Measurements from ENCODE around the gene ZNF544.

The ZNF544 gene

DNA sequence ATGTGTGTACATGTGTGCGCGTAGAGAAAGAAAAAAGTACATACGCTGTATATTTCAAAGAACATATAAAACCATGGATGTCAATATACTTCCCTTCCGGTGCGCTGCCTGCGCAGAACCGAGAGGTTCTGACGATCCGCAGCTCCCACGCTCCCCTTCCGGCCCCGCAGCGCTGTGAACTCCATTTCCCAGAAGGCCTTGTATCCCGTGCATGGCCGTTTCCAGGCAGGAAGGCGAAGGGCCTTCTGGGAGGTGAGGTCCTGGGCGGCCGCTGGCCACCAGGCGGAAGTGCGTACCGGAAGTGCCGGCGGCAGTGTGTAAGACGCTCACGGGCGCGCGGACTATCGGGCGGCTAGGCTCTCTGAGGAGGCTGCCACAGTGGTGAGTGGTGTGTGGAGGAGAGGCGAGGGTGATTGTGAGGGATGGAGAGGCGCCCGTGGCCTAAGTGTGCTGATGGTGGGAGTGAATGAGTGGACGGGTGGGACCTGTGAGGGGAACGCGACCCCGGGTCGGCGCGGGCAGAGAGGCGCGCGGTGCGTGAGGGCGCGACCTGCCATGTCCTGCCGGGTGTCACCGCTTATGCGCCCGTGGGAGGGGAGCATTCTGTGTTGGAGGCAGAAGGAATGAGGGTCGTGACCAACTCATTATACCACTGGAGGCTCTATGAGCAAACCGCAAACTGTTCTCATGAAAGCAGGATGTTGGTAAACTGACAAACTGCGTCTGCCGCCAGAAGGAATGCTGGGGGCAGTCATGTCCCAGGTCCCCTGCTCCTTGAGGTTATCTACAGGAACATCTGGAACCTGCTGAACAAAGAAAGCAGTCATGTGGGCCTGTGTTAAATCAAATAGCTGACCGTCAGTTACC lies 76.6 kb downstream of the ZNF544 start, which contains the start of gene ERVK3-1 (continued):
- TF ChIP-seq ZBTB17 (tag by site-specific recombination; IDR thresholded peaks at IDR 0.05) (peak; percentile 94), SCRT2 (tag by site-specific recombination; IDR thresholded peaks at IDR 0.05) (peak; percentile 56), ZBTB7A (tag by site-specific recombination; IDR thresholded peaks at IDR 0.05; ENCODE audit: low read depth) (peak; percentile 83; the same call in 1 of the 2 replicates), ZIC2 (tag by site-specific recombination; IDR thresholded peaks at IDR 0.05) (no peak), ZNF248 (tag by site-specific recombination; IDR thresholded peaks at IDR 0.05) (no peak), ZNF777 (tag by site-specific recombination; IDR thresholded peaks at IDR 0.05; ENCODE audit: borderline replicate concordance) (peak; percentile 46; the same call in 1 of the 2 replicates), ZNF530 (tag by site-specific recombination; IDR thresholded peaks at IDR 0.05; ENCODE audit: low read depth) (no peak), ZSCAN30 (tag by site-specific recombination; IDR thresholded peaks at IDR 0.05) (0 out of 2 replicates have a peak, but pooled peaks have one; percentile 58), ZNF157 (tag by site-specific recombination; IDR thresholded peaks at IDR 0.05) (no peak), ZNF658 (tag by site-specific recombination; IDR thresholded peaks at IDR 0.05) (no peak), ZNF48 (tag by site-specific recombination; IDR thresholded peaks at IDR 0.05) (no peak), ZNF510 (tag by site-specific recombination; IDR thresholded peaks at IDR 0.05; ENCODE audit: insufficient replicate concordance) (no peak), ZNF211 (tag by site-specific recombination; IDR thresholded peaks at IDR 0.05; ENCODE audit: low read depth) (no peak), ZNF558 (tag by site-specific recombination; IDR thresholded peaks at IDR 0.05) (no peak), ZNF785 (tag by site-specific recombination; IDR thresholded peaks at IDR 0.05) (peak; percentile 80; the same call in 1 of the 2 replicates), ZNF768 (tag by site-specific recombination; IDR thresholded peaks at IDR 0.05) (no peak; the same call in 1 of the 2 replicates), OVOL3 (tag by site-specific recombination; IDR thresholded peaks at IDR 0.05) (peak; percentile 63; the same call in 1 of the 2 replicates), ZNF792 (tag by site-specific recombination; IDR thresholded peaks at IDR 0.05) (peak; percentile 83; the same call in 1 of the 2 replicates), ZNF202 (tag by site-specific recombination; IDR thresholded peaks at IDR 0.05; ENCODE audit: borderline replicate concordance) (no peak), ZNF404 (tag by site-specific recombination; IDR thresholded peaks at IDR 0.05) (no peak), MZF1 (tag by site-specific recombination; IDR thresholded peaks at IDR 0.05; ENCODE audit: borderline replicate concordance) (0 out of 2 replicates have a peak, but pooled peaks have one; percentile 9), FEZF1 (tag by site-specific recombination; IDR thresholded peaks at IDR 0.05) (peak; percentile 84), KLF10 (tag by site-specific recombination; IDR thresholded peaks at IDR 0.05) (no peak), ZFP37 (tag by site-specific recombination; IDR thresholded peaks at IDR 0.05) (peak; percentile 96), YY1 (tag by site-specific recombination; IDR thresholded peaks at IDR 0.05) (peak; percentile 37; the same call in 1 of the 2 replicates), ZNF24 (tag by site-specific recombination; IDR thresholded peaks at IDR 0.05) (peak; percentile 59; the same call in 1 of the 2 replicates), ZNF214 (tag by site-specific recombination; IDR thresholded peaks at IDR 0.05; ENCODE audit: borderline replicate concordance) (no peak), ZNF274 (IDR thresholded peaks at IDR 0.05; ENCODE audit: low read length) (no peak), ZNF274 (tag by site-specific recombination; IDR thresholded peaks at IDR 0.05; ENCODE audit: borderline replicate concordance) (no peak), RBAK (tag by site-specific recombination; IDR thresholded peaks at IDR 0.05) (0 out of 2 replicates have a peak, but pooled peaks have one; percentile 22), ZNF521 (tag by site-specific recombination; IDR thresholded peaks at IDR 0.05) (no peak)
- TF ChIP-seq, protein P1, sequence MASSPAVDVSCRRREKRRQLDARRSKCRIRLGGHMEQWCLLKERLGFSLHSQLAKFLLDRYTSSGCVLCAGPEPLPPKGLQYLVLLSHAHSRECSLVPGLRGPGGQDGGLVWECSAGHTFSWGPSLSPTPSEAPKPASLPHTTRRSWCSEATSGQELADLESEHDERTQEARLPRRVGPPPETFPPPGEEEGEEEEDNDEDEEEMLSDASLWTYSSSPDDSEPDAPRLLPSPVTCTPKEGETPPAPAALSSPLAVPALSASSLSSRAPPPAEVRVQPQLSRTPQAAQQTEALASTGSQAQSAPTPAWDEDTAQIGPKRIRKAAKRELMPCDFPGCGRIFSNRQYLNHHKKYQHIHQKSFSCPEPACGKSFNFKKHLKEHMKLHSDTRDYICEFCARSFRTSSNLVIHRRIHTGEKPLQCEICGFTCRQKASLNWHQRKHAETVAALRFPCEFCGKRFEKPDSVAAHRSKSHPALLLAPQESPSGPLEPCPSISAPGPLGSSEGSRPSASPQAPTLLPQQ (tag by site-specific recombination; IDR thresholded peaks at IDR 0.05) = peak; percentile 86
- TF ChIP-seq, protein P2, sequence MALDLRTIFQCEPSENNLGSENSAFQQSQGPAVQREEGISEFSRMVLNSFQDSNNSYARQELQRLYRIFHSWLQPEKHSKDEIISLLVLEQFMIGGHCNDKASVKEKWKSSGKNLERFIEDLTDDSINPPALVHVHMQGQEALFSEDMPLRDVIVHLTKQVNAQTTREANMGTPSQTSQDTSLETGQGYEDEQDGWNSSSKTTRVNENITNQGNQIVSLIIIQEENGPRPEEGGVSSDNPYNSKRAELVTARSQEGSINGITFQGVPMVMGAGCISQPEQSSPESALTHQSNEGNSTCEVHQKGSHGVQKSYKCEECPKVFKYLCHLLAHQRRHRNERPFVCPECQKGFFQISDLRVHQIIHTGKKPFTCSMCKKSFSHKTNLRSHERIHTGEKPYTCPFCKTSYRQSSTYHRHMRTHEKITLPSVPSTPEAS (tag by site-specific recombination; IDR thresholded peaks at IDR 0.05) = no peak; the same call in 1 of the 2 replicates
- TF ChIP-seq, protein P3, sequence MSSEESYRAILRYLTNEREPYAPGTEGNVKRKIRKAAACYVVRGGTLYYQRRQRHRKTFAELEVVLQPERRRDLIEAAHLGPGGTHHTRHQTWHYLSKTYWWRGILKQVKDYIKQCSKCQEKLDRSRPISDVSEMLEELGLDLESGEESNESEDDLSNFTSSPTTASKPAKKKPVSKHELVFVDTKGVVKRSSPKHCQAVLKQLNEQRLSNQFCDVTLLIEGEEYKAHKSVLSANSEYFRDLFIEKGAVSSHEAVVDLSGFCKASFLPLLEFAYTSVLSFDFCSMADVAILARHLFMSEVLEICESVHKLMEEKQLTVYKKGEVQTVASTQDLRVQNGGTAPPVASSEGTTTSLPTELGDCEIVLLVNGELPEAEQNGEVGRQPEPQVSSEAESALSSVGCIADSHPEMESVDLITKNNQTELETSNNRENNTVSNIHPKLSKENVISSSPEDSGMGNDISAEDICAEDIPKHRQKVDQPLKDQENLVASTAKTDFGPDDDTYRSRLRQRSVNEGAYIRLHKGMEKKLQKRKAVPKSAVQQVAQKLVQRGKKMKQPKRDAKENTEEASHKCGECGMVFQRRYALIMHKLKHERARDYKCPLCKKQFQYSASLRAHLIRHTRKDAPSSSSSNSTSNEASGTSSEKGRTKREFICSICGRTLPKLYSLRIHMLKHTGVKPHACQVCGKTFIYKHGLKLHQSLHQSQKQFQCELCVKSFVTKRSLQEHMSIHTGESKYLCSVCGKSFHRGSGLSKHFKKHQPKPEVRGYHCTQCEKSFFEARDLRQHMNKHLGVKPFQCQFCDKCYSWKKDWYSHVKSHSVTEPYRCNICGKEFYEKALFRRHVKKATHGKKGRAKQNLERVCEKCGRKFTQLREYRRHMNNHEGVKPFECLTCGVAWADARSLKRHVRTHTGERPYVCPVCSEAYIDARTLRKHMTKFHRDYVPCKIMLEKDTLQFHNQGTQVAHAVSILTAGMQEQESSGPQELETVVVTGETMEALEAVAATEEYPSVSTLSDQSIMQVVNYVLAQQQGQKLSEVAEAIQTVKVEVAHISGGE (tag by site-specific recombination; conservative IDR thresholded peaks at IDR 0.05; ENCODE audit: low read depth) = peak; percentile 98

All from HEK293 (cell line).